ENCODE measurements around the gene FCRL3.

FCRL3 gene

DNA sequence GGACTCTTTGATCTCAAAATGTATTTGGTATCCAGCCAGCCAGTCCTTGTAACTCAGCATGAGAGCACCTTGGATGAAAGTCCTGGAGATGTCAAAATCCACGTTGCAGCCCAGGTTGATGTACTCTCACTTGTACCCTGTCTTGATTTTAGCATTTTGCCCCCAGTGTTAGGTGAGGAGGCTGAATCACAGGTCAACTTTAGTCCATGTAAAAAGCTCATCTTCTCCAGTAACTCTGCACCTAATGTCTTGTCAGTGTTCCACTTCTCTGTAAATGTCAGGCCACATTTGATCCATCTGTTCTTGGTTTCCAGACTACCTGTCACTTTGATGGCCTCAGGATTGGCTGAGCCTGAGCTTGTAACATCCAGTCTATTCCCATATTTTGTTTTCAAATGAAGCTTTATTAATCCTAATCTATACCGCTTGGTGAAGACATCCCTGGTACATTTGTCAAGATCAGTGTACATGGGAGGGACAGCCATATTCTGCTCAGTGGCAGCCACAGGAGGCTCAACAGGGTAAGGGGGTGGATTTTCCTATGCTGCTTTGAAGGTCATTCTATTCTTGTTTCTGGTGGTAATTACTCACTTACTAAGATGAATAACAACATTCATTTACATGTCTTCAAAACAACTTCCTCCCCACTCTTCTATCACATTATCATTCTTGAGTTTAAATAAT lies 24.1 kb upstream of the FCRL3 start:
- DNase-seq (ENCODE audit: low read depth): no peak
- no peak overlapping the region for H3K4me3 ChIP-seq (ENCODE audit: low read length)
- TF ChIP-seq CTCF (conservative IDR thresholded peaks at IDR 0.05; ENCODE audit: low read depth, low read length): no peak

GRCh38 chr1:157723157-157723556 lies 22.6 kb upstream of the FCRL3 start:
- DNase-seq (ENCODE audit: low read depth): no peak
- TF ChIP-seq CTCF (conservative IDR thresholded peaks at IDR 0.05; ENCODE audit: low read depth, low read length): no peak
- H3K4me3 ChIP-seq (ENCODE audit: low read length): no peak overlapping the region

- no peak for TF ChIP-seq CTCF (conservative IDR thresholded peaks at IDR 0.05; ENCODE audit: low read depth, low read length)
- no peak for DNase-seq (ENCODE audit: low read depth)
- no peak overlapping the region for H3K4me3 ChIP-seq (ENCODE audit: low read length)
Observed at GRCh38 chr1:157721985-157722384, 21.4 kb upstream of the FCRL3 start.

- no peak overlapping the region for H3K4me3 ChIP-seq (ENCODE audit: low read length)
- TF ChIP-seq CTCF (conservative IDR thresholded peaks at IDR 0.05; ENCODE audit: low read depth, low read length): no peak
- no peak for DNase-seq (ENCODE audit: low read depth)
Observed at GRCh38 chr1:157715736-157716135, 15.2 kb upstream of the FCRL3 start.

- no peak for DNase-seq (ENCODE audit: low read depth)
- no peak for TF ChIP-seq CTCF (conservative IDR thresholded peaks at IDR 0.05; ENCODE audit: low read depth, low read length)
- H3K4me3 ChIP-seq (ENCODE audit: low read length): no peak overlapping the region
Observed at GRCh38 chr1:157711802-157712201, 11.2 kb upstream of the FCRL3 start.

GRCh38 chr1:157704878-157705277 lies 4.3 kb upstream of the FCRL3 start:
- TF ChIP-seq CTCF (conservative IDR thresholded peaks at IDR 0.05; ENCODE audit: low read depth, low read length): no peak
- no peak overlapping the region for H3K4me3 ChIP-seq (ENCODE audit: low read length)
- no peak for DNase-seq (ENCODE audit: low read depth)

GRCh38 chr1:157703981-157704380 lies 3.4 kb upstream of the FCRL3 start:
- DNase-seq (ENCODE audit: low read depth): no peak
- no peak for TF ChIP-seq CTCF (conservative IDR thresholded peaks at IDR 0.05; ENCODE audit: low read depth, low read length)

More at GRCh38 chr1:157703981-157704380, 3.4 kb upstream of the FCRL3 start:
- H3K4me3 ChIP-seq (ENCODE audit: low read length): no peak overlapping the region

Measured in retinal pigment epithelial cell (primary cell).